NT2/D1 (cell line): ENCODE data around the gene POLR2E.
A peak's percentile ranks its signal among the peaks of the same experiment; 100 is the strongest.

ENCODE experiments used
- DNase-seq: peaks from one replicate; pipeline ENCODE4 v3.0.0-alpha.2; 2011; ENCODE audit warnings: low read depth, low spot score
- H3K27me3 ChIP-seq: 2 replicates; pipeline ENCODE4 v1.6.0; 2011; ENCODE audit warnings: mild to moderate bottlenecking; ENCODE audit not compliant: insufficient read length, insufficient read depth
- H3K36me3 ChIP-seq: 2 replicates; pipeline ENCODE4 v1.6.1; 2011; ENCODE audit warnings: mild to moderate bottlenecking, low read length, mixed read lengths; ENCODE audit not compliant: insufficient read depth, insufficient read length
- H3K4me1 ChIP-seq: 2 replicates; pipeline ENCODE4 v1.5.1; 2011; ENCODE audit not compliant: insufficient read depth, insufficient read length
- H3K4me3 ChIP-seq: 2 replicates; pipeline ENCODE4 v1.5.1; 2011; ENCODE audit warnings: low read depth; ENCODE audit not compliant: insufficient read length
- H3K9ac ChIP-seq: 2 replicates; pipeline ENCODE4 v1.6.0; 2011; ENCODE audit warnings: low read depth; ENCODE audit not compliant: insufficient read length
- H3K9me3 ChIP-seq: 2 replicates; pipeline ENCODE4 v1.5.1; 2011; ENCODE audit warnings: mild to moderate bottlenecking, low read length; ENCODE audit not compliant: insufficient read depth
- SUZ12 ChIP-seq: IDR thresholded peaks from 2 replicates; pipeline ENCODE4 v1.6.1; 2011; ENCODE audit not compliant: insufficient read length, insufficient read depth; ENCODE audit errors: extremely low read depth
- YY1 ChIP-seq: IDR thresholded peaks from 2 replicates; pipeline ENCODE4 v1.6.1; 2011; ENCODE audit not compliant: insufficient read length, insufficient read depth
- ZNF274 ChIP-seq: IDR thresholded peaks from 2 replicates; pipeline ENCODE4 v1.6.1; 2011; ENCODE audit warnings: mild to moderate bottlenecking, low read depth, low read length

POLR2E gene

DNA sequence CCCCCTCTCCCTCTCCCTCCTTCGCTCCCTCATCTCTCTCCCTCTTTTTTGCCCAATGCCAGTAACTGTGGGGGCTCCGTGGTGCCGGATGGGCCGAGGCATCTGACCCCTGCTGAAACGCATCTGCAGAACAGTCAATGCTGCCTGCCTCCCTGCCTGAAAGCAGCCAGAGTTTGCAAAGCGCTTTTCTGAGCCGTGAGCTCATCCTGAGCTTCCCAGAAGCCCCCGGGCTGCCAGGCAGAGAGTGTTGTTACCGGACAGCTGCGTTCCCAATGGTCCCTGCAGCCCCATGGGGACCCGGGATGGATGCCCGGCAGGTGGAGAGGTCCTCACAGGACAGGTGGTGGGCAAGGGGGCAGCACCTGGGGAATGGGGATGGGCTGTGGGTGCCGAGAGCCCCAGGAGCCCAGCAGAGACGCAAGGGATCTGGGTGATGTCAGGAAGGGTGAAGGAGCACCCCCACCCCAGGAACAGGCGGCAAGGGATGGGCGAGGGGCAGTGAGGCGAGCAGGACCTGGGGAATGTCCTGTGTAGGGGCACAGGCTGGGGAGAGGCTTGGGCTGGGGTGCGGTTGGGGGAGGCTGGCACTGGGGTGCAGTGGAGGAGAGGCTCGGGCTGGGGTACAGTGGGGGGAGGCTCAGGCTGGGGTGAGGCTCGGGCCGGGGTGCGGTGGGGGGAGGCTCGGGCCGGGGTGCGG lies 41.6 kb upstream of the POLR2E start:
- H3K9ac ChIP-seq: no peak overlapping the region
- peaks cover 21% of the 10 kb centered on the region for H3K4me1 ChIP-seq
- H3K27me3 ChIP-seq: no peaks in the 10 kb centered on the region
- no peak for DNase-seq
- H3K4me3 ChIP-seq: no peak overlapping the region
- H3K36me3 ChIP-seq: peaks cover 52% of the 10 kb centered on the region
- no peaks in the 10 kb centered on the region for H3K9me3 ChIP-seq
- TF ChIP-seq YY1: no peak
- TF ChIP-seq ZNF274: no peak
- TF ChIP-seq SUZ12: no peak

DNA sequence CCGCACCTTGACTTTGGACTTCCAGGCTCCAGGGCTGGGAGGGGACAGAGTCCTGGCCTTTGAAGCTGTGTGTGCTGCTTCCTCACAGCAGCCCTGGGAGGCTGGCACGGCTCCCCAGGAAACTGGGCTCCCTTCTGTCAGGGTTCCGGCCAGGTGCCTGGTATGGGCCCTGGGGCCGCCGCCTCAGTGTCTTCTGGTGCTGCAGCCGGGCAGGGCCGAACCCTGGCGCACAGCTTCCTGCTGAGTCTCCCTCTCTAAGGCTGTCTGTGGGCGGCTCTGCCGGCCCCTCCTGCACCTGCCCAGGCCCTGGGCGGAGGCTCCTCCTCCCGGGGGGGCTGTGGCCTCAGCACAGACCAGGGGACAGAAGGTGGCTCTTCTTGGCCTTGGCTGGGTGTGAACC lies 41.0 kb upstream of the POLR2E start:
- DNase-seq: no peak
- TF ChIP-seq YY1 (no peak), SUZ12 (no peak), ZNF274 (no peak)
- H3K4me3 ChIP-seq: no peak overlapping the region
- H3K9ac ChIP-seq: no peak overlapping the region
- H3K4me1 ChIP-seq: peaks cover 21% of the 10 kb centered on the region
- H3K27me3 ChIP-seq: no peaks in the 10 kb centered on the region
- no peaks in the 10 kb centered on the region for H3K9me3 ChIP-seq
- peaks cover 46% of the 10 kb centered on the region for H3K36me3 ChIP-seq

DNA sequence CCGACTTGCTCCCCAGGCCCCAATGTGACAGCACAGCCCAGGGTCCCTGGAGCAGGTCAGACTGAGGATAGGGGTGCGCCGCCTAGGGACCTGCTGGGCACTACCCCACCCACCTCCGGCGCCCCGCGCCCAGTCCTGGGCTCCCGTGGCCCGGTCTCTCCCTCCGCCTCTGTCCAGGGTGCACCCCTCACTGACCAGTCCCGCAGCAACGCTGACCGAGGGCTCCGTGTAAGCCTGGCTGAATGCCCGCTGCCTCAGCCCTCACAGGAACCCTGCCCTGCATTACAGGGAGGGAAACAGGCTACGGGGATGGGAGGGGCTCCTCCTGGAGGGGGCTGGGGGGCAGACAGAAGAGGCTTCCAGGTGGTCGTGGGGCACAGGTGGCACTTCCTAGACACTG lies 40.3 kb upstream of the POLR2E start:
- DNase-seq: no peak
- Histone ChIP-seq H3K4me1 (peaks cover 24% of the 10 kb centered on the region), H3K9ac (no peak overlapping the region), H3K27me3 (no peaks in the 10 kb centered on the region), H3K9me3 (no peaks in the 10 kb centered on the region), H3K36me3 (peaks cover 47% of the 10 kb centered on the region), H3K4me3 (no peak overlapping the region)
- no peak for TF ChIP-seq SUZ12
- TF ChIP-seq YY1: no peak
- no peak for TF ChIP-seq ZNF274

DNA sequence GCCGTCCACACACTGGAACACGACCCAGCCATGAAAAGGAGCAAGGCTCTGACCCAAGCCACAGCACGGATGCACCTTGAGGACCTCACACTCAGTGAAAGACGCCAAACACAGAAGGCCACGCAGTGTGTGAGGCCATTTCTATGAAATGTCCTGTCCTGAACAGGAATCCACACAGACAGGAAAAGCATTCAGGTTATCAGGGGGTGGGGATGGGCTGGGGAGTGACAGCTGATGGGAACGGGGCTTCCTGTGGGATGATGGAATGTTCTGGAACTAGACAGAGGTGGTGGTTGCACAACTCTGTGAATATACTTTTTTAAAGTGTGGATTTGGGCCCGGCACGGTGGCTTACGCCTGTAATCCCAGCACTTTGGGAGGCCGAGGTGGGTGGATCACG lies 39.3 kb upstream of the POLR2E start:
- H3K4me1 ChIP-seq: peaks cover 24% of the 10 kb centered on the region
- H3K36me3 ChIP-seq: peaks cover 53% of the 10 kb centered on the region
- no peak overlapping the region for H3K4me3 ChIP-seq
- TF ChIP-seq SUZ12: no peak
- TF ChIP-seq YY1: no peak
- no peak for TF ChIP-seq ZNF274
- no peak for DNase-seq
- H3K27me3 ChIP-seq: no peaks in the 10 kb centered on the region
- no peak overlapping the region for H3K9ac ChIP-seq
- no peaks in the 10 kb centered on the region for H3K9me3 ChIP-seq

DNA sequence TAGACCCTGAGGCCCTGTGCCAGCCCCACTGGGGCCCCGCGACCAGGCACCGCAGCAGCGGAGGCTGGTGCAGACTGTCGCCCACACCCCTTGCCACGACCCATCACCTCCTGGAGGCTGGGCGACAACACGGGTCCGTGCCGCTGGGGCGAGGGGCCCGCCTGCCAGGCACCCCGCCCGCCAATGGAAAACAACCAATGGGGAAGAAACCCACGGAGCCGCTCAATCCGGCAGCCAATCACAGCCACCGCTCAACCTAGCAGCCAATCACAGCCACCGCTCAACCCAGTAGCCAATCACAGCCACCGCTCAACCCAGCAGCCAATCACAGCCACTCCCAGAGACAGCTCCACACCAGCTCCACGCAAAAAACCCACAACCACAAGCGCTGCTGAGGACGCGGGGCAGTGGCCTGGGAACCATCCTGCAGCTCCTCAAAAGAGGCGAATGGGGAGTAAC lies 38.3 kb upstream of the POLR2E start:
- Histone ChIP-seq H3K27me3 (no peaks in the 10 kb centered on the region), H3K9me3 (no peaks in the 10 kb centered on the region), H3K36me3 (peaks cover 53% of the 10 kb centered on the region), H3K4me1 (peaks cover 24% of the 10 kb centered on the region), H3K4me3 (no peak overlapping the region), H3K9ac (peak overlapping the region; percentile 78)
- DNase-seq: no peak
- TF ChIP-seq YY1 (no peak), SUZ12 (no peak), ZNF274 (no peak)

DNA sequence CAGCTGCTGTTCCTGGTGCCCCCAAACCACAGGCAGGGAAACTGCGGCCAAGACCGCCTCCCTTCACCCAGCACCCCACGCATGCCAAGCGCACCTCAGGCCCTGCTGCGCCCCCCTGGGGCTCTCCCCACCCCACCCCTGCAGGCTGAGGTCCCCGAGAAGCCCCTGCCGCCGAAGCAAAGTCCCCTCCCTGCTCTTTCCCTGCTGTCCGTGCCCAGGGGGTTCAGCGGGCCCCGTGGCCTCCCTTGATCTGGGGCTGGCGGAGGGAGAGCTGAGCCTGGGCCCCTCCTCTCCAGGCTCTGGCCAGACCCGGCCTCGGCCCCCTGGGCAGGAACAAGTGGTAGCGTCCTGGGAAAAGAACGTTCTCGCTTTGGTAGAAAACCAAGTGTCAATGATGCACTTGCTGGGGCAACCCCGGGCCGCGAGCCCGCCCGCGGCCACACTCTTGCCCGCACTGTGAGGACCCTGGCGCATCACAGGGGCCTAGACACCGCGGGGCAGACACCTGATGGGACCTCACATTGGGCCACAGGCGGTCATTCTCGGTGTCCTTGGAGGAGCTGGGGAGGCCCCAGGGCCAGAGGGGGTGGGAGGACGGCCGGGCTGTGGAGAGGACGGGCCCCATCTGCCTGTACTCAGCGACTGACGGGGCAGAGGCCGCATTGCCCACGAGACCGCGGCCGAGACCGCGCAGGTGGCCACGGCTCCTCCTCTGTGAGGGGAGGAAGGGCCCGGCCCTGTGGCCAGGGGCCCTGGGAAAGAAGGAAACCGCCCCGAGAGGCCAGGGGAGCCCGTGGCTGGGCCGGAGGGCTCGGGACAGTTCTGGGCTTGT lies 37.6 kb upstream of the POLR2E start:
- no peaks in the 10 kb centered on the region for H3K9me3 ChIP-seq
- peaks cover 24% of the 10 kb centered on the region for H3K4me1 ChIP-seq
- DNase-seq: no peak
- TF ChIP-seq ZNF274 (no peak), YY1 (no peak), SUZ12 (no peak)
- peak overlapping the region; percentile 26 for H3K4me3 ChIP-seq
- peaks cover 54% of the 10 kb centered on the region for H3K36me3 ChIP-seq
- H3K27me3 ChIP-seq: no peaks in the 10 kb centered on the region
- H3K9ac ChIP-seq: peak overlapping the region; percentile 78

DNA sequence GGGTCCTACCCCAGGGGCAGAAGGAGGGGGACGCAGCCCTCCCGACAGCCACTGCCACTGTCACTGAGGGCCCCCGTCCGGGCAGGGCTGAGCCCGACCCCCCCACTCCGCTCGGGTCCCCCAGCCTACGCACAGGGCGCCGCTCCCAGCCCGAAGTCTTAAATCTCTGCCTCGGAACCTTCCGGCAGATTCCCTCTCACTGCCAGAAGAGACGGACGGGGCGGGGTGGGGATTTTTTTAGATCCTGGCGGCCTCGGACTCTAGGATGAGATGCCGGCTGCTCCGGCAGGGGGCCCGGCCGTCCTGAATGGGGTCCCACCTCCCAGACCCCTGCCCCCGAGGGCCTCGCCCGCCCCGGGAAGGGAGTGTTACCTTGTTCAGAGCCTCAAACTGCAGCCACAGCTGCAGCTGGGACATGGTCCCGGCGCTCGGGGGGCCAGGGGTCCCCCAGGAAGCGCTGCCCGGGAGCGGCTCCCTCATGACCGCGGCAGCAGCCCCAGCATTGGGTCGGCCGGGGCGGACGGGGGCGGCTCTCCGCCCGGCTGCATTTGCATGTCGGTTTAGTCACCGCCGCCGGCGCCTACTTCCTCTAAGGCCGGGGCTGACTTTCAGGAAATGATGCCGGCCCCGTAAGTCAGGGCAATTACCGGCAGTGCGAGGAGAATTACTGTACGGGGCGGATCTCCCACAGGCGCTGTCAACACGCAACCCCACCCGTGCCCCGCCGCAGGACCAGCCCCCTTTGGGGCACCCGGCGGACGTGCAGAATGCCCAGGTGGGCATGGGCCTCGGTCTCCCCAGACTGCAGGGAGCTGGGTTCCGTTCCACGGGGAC lies 36.8 kb upstream of the POLR2E start:
- Histone ChIP-seq H3K4me3 (peak overlapping the region; percentile 27), H3K36me3 (peaks cover 62% of the 10 kb centered on the region), H3K9me3 (no peaks in the 10 kb centered on the region), H3K27me3 (no peaks in the 10 kb centered on the region), H3K4me1 (peaks cover 24% of the 10 kb centered on the region), H3K9ac (peak overlapping the region; percentile 78)
- DNase-seq: peak; percentile 57
- TF ChIP-seq ZNF274 (no peak), YY1 (no peak), SUZ12 (no peak)
